Kidney (tissue), 14 donors: ENCODE data around the gene GOLT1A. TPM values are rescaled to one million over a fixed set of nuclear protein-coding genes. Genes with fewer than 3 reads are reported as not detected.

Source experiments
- DNase-seq, 5 donors: peaks; one replicate each; pipeline ENCODE4 v3.0.0-alpha.2; 2013 to 2020
- FAIRE-seq: peaks from 2 replicates; lab custom pipeline; 2012; peaks lifted over from hg19 to GRCh38; lab: Jason Lieb, UNC
- H3K27ac ChIP-seq, 2 donors: one replicate each; pipeline ENCODE4 v1.7.0; 2013; ENCODE audit warnings: low read depth in 2 of 2, low read length in 2 of 2, inconsistent platforms in 1 of 2
- H3K27me3 ChIP-seq: one replicate; pipeline ENCODE4 v1.7.1; 2013; ENCODE audit warnings: low read length, inconsistent platforms; ENCODE audit not compliant: control insufficient read depth, insufficient read depth
- H3K36me3 ChIP-seq, 3 donors: one replicate each; pipeline versions ENCODE4 v1.7.0 to v1.7.1; 2013; ENCODE audit warnings: low read length in 3 of 3, control low read depth in 1 of 3, inconsistent platforms in 1 of 3; ENCODE audit not compliant: insufficient read depth in 3 of 3, control insufficient read depth in 2 of 3
- H3K4me1 ChIP-seq, 3 donors: one replicate each; pipeline versions ENCODE4 v1.7.0 to v1.7.1; 2013; ENCODE audit warnings: low read length in 3 of 3, inconsistent platforms in 1 of 3, low read depth in 1 of 3; ENCODE audit not compliant: control insufficient read depth in 2 of 3, insufficient read depth in 2 of 3
- H3K4me3 ChIP-seq, 3 donors: one replicate each; pipeline versions ENCODE4 v1.7.0 to v1.8.1; 2013; ENCODE audit warnings: low read length in 3 of 3, control low read depth in 1 of 3, inconsistent platforms in 1 of 3
- H3K9ac ChIP-seq, 3 donors: one replicate each; pipeline versions ENCODE4 v1.7.0 to v1.7.1; 2013; ENCODE audit warnings: low read length in 3 of 3, control low read depth in 1 of 3, inconsistent platforms in 1 of 3
- H3K9me3 ChIP-seq, 3 donors: one replicate each; pipeline versions ENCODE4 v1.7.0 to v1.7.1; 2013; ENCODE audit warnings: low read length in 3 of 3, control low read depth in 1 of 3, inconsistent platforms in 1 of 3; ENCODE audit not compliant: control insufficient read depth in 2 of 3, insufficient read depth in 1 of 3
- CTCF ChIP-seq: IDR thresholded peaks from 3 replicates; pipeline ENCODE4 v1.5.1; 2012; ENCODE audit warnings: mild to moderate bottlenecking, moderate library complexity, borderline replicate concordance; ENCODE audit not compliant: insufficient read depth; ENCODE audit errors: extremely low read depth
- intact Hi-C: fragments of 100-400 bp; cut with DNase I; formaldehyde crosslinking; loops from one replicate; pipeline ENCODE4 v1.11.1; 2022
- polyA plus RNA-seq: library from polyadenylated mRNA; stranded (reverse); fragments of 350-450 nt; fragmentation: Illumina TruSeq; extraction: RNeasy Lipid Tissue Mini Kit (QIAGEN cat#74804); gene quantifications from one replicate; pipeline ENCODE4 v1.2.3, GENCODE V29; 2014; ENCODE audit warnings: low read depth, low replicate concordance; ENCODE audit not compliant: insufficient read depth
- total RNA-seq: library from RNA; stranded (reverse); fragmentation: NEBNext Ultra II Directional; extraction: Animal tissue kit (Norgen Biotek cat#: 25700); gene quantifications from one replicate; pipeline ENCODE4 v1.2.1, GENCODE V29; 2021
- donor health status: control.
- donor health status: control.
- donor health status: control.
- donor health status: control.
- donor health status: control.
- donor health status: DM: yes; HTN: yes; CAD: no.
- donor health status: Normal renal cell carcinoma (clear cell type).

The GOLT1A gene
- total and polyA plus RNA-seq, 2 donors from 2014 or later: 8.9 to 47.7 TPM

GRCh38 chr1:204262506-204263253 lies 48.9 kb upstream of the GOLT1A start:
- peaks cover 5 to 53% (median 51%) of the 10 kb centered on the region in 3 donors for H3K4me1 ChIP-seq
- peak in 1 of 5 donors; percentile 39 for DNase-seq
- H3K27ac ChIP-seq: peak overlapping the region in 1 of 2 donors; percentile 61
- H3K4me3 ChIP-seq: no peak overlapping the region
- TF ChIP-seq CTCF: no peak
- no peak overlapping the region for H3K9ac ChIP-seq
- intact Hi-C loops: no loop called here
- no peak for FAIRE-seq
- H3K9me3 ChIP-seq: no peaks in the 10 kb centered on the region
- no peaks in the 10 kb centered on the region for H3K27me3 ChIP-seq
- H3K36me3 ChIP-seq: peaks cover 5 to 39% (median 28%) of the 10 kb centered on the region in 3 donors

GRCh38 chr1:204261746-204262505 lies 48.1 kb upstream of the GOLT1A start:
- Histone ChIP-seq H3K9ac (no peak overlapping the region), H3K27ac (no peak overlapping the region), H3K4me1 (peaks cover 2 to 45% (median 44%) of the 10 kb centered on the region in 3 donors), H3K9me3 (no peaks in the 10 kb centered on the region), H3K27me3 (no peaks in the 10 kb centered on the region), H3K4me3 (no peak overlapping the region), H3K36me3 (peaks cover 4 to 47% (median 22%) of the 10 kb centered on the region in 3 donors)
- peak in 1 of 5 donors; percentile 29 for DNase-seq
- intact Hi-C loops: no loop called here
- no peak for TF ChIP-seq CTCF
- FAIRE-seq: no peak

- DNase-seq (peak in 1 of 5 donors; percentile 67), FAIRE-seq (no peak)
- no peak for TF ChIP-seq CTCF
- H3K27me3 ChIP-seq: no peaks in the 10 kb centered on the region
- peaks cover 0 to 39% (median 37%) of the 10 kb centered on the region in 3 donors for H3K4me1 ChIP-seq
- H3K27ac ChIP-seq: no peak overlapping the region
- no peak overlapping the region for H3K9ac ChIP-seq
- intact Hi-C loops: no loop called here
- peaks cover 2 to 49% (median 21%) of the 10 kb centered on the region in 3 donors for H3K36me3 ChIP-seq
- no peaks in the 10 kb centered on the region for H3K9me3 ChIP-seq
- no peak overlapping the region for H3K4me3 ChIP-seq
These were observed 47.5 kb upstream of the GOLT1A start for GRCh38 chr1:204261266-204261665.
